ENCODE data around the gene BAD. TPM values are rescaled to one million over a fixed set of nuclear protein-coding genes. Genes with fewer than 3 reads are reported as not detected.

Gene BAD
- total and polyA plus RNA-seq, 10 of the 15 experiments (the other 5 are each of a cell fraction or from before 2014, with no cell fraction given): 1.5 to 67.2 (median 39.6) TPM

DNA sequence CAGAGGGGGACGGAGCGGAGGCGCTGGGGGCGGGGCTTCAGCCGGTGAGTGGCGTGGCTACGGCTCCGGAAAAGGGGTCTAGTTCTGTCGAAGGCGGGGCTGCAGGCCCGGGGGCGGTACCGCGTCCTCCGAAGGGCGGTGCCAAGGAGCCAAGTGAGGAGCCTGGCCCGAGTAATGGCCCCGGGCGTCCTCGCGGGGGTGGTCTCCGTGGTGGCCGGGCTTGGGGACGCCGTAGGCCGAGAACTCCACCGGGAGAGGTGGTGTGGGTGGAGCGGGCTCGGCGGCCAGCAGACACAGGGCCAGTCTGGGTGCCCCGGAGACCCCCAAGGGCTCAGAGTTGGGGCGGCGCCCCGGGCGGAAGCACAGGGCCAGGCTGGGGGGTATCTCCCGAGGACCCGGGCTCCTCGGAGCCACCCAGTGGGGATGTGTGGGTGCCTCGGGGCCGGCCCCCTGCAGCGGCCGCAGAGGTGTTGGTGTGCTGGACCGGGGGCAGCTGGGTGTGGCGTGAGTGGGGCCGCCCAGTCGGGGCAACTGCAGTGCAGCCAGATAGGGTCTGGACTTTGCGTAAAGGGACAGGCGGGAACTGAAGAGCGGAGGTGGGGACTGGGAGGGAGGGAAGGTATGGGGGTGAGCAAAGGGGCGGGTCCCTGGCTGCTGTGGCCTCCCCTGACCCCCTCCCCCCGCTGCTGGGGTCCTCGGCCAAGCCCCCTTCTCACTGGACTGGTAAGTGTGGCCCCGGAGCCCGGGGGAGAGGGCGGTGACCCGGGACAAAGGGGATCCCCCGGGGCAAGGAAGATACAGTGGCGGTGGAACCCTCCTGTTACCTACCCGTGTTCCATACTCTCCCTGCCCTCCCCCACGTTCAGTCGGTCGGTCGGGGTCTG lies 42.7 kb downstream of the BAD start (continued):
- TF ChIP-seq, protein P1, sequence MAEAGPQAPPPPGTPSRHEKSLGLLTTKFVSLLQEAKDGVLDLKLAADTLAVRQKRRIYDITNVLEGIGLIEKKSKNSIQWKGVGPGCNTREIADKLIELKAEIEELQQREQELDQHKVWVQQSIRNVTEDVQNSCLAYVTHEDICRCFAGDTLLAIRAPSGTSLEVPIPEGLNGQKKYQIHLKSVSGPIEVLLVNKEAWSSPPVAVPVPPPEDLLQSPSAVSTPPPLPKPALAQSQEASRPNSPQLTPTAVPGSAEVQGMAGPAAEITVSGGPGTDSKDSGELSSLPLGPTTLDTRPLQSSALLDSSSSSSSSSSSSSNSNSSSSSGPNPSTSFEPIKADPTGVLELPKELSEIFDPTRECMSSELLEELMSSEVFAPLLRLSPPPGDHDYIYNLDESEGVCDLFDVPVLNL (IDR thresholded peaks at IDR 0.05; ENCODE audit: low read depth, low read length): no peak
- no peak for TF ChIP-seq MEF2A (IDR thresholded peaks at IDR 0.05; ENCODE audit: insufficient read depth, low read depth, low read length)
- TF ChIP-seq DPF2 (IDR thresholded peaks at IDR 0.05): peak; percentile 65
- TF ChIP-seq, protein P2, sequence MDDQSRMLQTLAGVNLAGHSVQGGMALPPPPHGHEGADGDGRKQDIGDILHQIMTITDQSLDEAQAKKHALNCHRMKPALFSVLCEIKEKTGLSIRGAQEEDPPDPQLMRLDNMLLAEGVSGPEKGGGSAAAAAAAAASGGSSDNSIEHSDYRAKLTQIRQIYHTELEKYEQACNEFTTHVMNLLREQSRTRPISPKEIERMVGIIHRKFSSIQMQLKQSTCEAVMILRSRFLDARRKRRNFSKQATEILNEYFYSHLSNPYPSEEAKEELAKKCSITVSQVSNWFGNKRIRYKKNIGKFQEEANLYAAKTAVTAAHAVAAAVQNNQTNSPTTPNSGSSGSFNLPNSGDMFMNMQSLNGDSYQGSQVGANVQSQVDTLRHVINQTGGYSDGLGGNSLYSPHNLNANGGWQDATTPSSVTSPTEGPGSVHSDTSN (IDR thresholded peaks at IDR 0.05; ENCODE audit: insufficient replicate concordance, low read depth, low read length): peak; percentile 93
- no peak; the same call in 1 of the 2 replicates for TF ChIP-seq MXI1 (IDR thresholded peaks at IDR 0.05; ENCODE audit: low read depth, low read length)
- TF ChIP-seq, protein P3, sequence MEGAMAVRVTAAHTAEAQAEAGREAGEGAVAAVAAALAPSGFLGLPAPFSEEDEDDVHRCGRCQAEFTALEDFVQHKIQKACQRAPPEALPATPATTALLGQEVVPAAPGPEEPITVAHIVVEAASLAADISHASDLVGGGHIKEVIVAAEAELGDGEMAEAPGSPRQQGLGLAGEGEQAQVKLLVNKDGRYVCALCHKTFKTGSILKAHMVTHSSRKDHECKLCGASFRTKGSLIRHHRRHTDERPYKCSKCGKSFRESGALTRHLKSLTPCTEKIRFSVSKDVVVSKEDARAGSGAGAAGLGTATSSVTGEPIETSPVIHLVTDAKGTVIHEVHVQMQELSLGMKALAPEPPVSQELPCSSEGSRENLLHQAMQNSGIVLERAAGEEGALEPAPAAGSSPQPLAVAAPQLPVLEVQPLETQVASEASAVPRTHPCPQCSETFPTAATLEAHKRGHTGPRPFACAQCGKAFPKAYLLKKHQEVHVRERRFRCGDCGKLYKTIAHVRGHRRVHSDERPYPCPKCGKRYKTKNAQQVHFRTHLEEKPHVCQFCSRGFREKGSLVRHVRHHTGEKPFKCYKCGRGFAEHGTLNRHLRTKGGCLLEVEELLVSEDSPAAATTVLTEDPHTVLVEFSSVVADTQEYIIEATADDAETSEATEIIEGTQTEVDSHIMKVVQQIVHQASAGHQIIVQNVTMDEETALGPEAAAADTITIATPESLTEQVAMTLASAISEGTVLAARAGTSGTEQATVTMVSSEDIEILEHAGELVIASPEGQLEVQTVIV (IDR thresholded peaks at IDR 0.05; ENCODE audit: borderline replicate concordance, partially characterized antibody): no peak
- TF ChIP-seq, protein P4, sequence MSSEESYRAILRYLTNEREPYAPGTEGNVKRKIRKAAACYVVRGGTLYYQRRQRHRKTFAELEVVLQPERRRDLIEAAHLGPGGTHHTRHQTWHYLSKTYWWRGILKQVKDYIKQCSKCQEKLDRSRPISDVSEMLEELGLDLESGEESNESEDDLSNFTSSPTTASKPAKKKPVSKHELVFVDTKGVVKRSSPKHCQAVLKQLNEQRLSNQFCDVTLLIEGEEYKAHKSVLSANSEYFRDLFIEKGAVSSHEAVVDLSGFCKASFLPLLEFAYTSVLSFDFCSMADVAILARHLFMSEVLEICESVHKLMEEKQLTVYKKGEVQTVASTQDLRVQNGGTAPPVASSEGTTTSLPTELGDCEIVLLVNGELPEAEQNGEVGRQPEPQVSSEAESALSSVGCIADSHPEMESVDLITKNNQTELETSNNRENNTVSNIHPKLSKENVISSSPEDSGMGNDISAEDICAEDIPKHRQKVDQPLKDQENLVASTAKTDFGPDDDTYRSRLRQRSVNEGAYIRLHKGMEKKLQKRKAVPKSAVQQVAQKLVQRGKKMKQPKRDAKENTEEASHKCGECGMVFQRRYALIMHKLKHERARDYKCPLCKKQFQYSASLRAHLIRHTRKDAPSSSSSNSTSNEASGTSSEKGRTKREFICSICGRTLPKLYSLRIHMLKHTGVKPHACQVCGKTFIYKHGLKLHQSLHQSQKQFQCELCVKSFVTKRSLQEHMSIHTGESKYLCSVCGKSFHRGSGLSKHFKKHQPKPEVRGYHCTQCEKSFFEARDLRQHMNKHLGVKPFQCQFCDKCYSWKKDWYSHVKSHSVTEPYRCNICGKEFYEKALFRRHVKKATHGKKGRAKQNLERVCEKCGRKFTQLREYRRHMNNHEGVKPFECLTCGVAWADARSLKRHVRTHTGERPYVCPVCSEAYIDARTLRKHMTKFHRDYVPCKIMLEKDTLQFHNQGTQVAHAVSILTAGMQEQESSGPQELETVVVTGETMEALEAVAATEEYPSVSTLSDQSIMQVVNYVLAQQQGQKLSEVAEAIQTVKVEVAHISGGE (CRISPR knock-in tag; IDR thresholded peaks at IDR 0.05): peak; percentile 58
- TF ChIP-seq, protein P5, sequence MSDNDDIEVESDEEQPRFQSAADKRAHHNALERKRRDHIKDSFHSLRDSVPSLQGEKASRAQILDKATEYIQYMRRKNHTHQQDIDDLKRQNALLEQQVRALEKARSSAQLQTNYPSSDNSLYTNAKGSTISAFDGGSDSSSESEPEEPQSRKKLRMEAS (IDR thresholded peaks at IDR 0.05; ENCODE audit: low read depth, low read length): no peak
- TF ChIP-seq HDAC2 (IDR thresholded peaks at IDR 0.05): no peak
- TF ChIP-seq, protein P6, sequence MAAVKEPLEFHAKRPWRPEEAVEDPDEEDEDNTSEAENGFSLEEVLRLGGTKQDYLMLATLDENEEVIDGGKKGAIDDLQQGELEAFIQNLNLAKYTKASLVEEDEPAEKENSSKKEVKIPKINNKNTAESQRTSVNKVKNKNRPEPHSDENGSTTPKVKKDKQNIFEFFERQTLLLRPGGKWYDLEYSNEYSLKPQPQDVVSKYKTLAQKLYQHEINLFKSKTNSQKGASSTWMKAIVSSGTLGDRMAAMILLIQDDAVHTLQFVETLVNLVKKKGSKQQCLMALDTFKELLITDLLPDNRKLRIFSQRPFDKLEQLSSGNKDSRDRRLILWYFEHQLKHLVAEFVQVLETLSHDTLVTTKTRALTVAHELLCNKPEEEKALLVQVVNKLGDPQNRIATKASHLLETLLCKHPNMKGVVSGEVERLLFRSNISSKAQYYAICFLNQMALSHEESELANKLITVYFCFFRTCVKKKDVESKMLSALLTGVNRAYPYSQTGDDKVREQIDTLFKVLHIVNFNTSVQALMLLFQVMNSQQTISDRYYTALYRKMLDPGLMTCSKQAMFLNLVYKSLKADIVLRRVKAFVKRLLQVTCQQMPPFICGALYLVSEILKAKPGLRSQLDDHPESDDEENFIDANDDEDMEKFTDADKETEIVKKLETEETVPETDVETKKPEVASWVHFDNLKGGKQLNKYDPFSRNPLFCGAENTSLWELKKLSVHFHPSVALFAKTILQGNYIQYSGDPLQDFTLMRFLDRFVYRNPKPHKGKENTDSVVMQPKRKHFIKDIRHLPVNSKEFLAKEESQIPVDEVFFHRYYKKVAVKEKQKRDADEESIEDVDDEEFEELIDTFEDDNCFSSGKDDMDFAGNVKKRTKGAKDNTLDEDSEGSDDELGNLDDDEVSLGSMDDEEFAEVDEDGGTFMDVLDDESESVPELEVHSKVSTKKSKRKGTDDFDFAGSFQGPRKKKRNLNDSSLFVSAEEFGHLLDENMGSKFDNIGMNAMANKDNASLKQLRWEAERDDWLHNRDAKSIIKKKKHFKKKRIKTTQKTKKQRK (IDR thresholded peaks at IDR 0.05; ENCODE audit: low read depth, low read length): no peak
- TF ChIP-seq ATF7 (IDR thresholded peaks at IDR 0.05; ENCODE audit: low read depth): no peak
